ENCODE results near the gene RHNO1.

GRCh38 chr12:2841056-2841650 is 35.9 kb upstream of the RHNO1 start:
- no peak for TF ChIP-seq CTCF (IDR thresholded peaks at IDR 0.05)
- TF ChIP-seq POLR2A (IDR thresholded peaks at IDR 0.05) = no peak

Data from prostate gland (tissue), 2 donors.